Naive thymus-derived CD4-positive, alpha-beta T cell (primary cell): Measurements from ENCODE around the gene MRPS11. TPM values are rescaled to one million over a fixed set of nuclear protein-coding genes. Genes with fewer than 3 reads are reported as not detected.

Experiments used
- ATAC-seq: fragments of 150-1000 bp; cut with Tn5 transposase; 2 replicates; pipeline ENCODE4 v1.10.0; 2021; ENCODE audit warnings: mild to moderate bottlenecking, moderate library complexity
- CTCF ChIA-PET: fragments of 350-600 bp; sonication (Branson Sonifier 250); formaldehyde crosslinking; loops from one replicate; lab custom pipeline; 2021; ENCODE audit warnings: antibody characterized with exemption; lab: Charles Lee
- POLR2A ChIA-PET: fragments of 350-600 bp; sonication (Branson Sonifier 250); formaldehyde crosslinking; loops from one replicate; lab custom pipeline; 2021; ENCODE audit warnings: antibody characterized with exemption, inconsistent platforms; lab: Charles Lee
- DNase-seq, 9 donors: peaks; one replicate each; pipeline versions ENCODE4 v3.0.0 to v3.0.0-alpha.2; 2020 to 2022; ENCODE audit warnings: mixed read lengths in 1 of 9
- H3K27ac ChIP-seq: one replicate; pipeline ENCODE4 v1.7.0; 2013; ENCODE audit warnings: mild to moderate bottlenecking, low read depth, low read length, moderate library complexity
- H3K27me3 ChIP-seq, 2 donors: one replicate each; pipeline ENCODE4 v1.7.0; 2013; ENCODE audit warnings: low read length in 2 of 2, mild to moderate bottlenecking in 2 of 2, moderate library complexity in 2 of 2; ENCODE audit not compliant: control insufficient read depth in 2 of 2, insufficient read depth in 2 of 2
- H3K36me3 ChIP-seq, 3 experiments: 1 replicate in 2 of 3; 2 replicates in 1 of 3; pipeline ENCODE4 v1.7.0; 2013; ENCODE audit warnings: low read length in 3 of 3, mild to moderate bottlenecking in 3 of 3, moderate library complexity in 1 of 3; ENCODE audit not compliant: insufficient read depth in 3 of 3, control insufficient read depth in 2 of 3
- H3K4me1 ChIP-seq, 2 donors: one replicate each; pipeline ENCODE4 v1.7.0; 2013; ENCODE audit warnings: low read length in 2 of 2, mild to moderate bottlenecking in 2 of 2, moderate library complexity in 1 of 2; ENCODE audit not compliant: control insufficient read depth in 2 of 2, insufficient read depth in 2 of 2
- H3K4me3 ChIP-seq: 2 replicates; pipeline ENCODE4 v1.7.0; 2013; ENCODE audit warnings: mild to moderate bottlenecking, low read length
- H3K9me3 ChIP-seq, 3 experiments: 1 replicate in 2 of 3; 2 replicates in 1 of 3; pipeline ENCODE4 v1.7.0; 2013; ENCODE audit warnings: low read length in 3 of 3; ENCODE audit not compliant: control insufficient read depth in 2 of 3
- H3K27ac Mint-ChIP-seq, 9 donors: one replicate each; pipeline ENCODE4 v1.8.0; 2020 to 2022; ENCODE audit warnings: mixed read lengths in 9 of 9, mild to moderate bottlenecking in 8 of 9, moderate library complexity in 5 of 9, inconsistent platforms in 2 of 9
- H3K27me3 Mint-ChIP-seq, 5 donors: one replicate each; pipeline ENCODE4 v1.8.0; 2021 to 2022; ENCODE audit warnings: mixed read lengths in 5 of 5, mild to moderate bottlenecking in 1 of 5
- H3K36me3 Mint-ChIP-seq, 5 donors: one replicate each; pipeline ENCODE4 v1.8.0; 2020 to 2022; ENCODE audit warnings: mixed read lengths in 5 of 5, mild to moderate bottlenecking in 3 of 5, inconsistent platforms in 1 of 5
- H3K4me1 Mint-ChIP-seq, 7 donors: one replicate each; pipeline ENCODE4 v1.8.0; 2020 to 2022; ENCODE audit warnings: mixed read lengths in 7 of 7, mild to moderate bottlenecking in 3 of 7, inconsistent platforms in 1 of 7
- H3K4me3 Mint-ChIP-seq, 10 donors: one replicate each; pipeline ENCODE4 v1.8.0; 2020 to 2022; ENCODE audit warnings: mild to moderate bottlenecking in 10 of 10, mixed read lengths in 10 of 10, moderate library complexity in 6 of 10, inconsistent platforms in 2 of 10
- H3K9me3 Mint-ChIP-seq, 11 donors: one replicate each; pipeline ENCODE4 v1.8.0; 2020 to 2022; ENCODE audit warnings: mixed read lengths in 11 of 11, mild to moderate bottlenecking in 4 of 11, inconsistent platforms in 1 of 11, moderate library complexity in 1 of 11
- intact Hi-C, 2 donors: fragments of 100-400 bp; cut with micrococcal nuclease; formaldehyde crosslinking; loops; one replicate each; pipeline ENCODE4 v1.15.1; 2023
- polyA plus RNA-seq, 2 donors: library from polyadenylated mRNA; unstranded; fragments of 300-500 nt; fragmentation: Illumina TruSeq; gene quantifications; one replicate each; pipeline ENCODE4 v1.2.3, GENCODE V29; 2021
- total RNA-seq, 6 experiments: library from RNA in 5 of 6; stranded (reverse) in 5 of 6; gene quantifications; 1 replicate in 5 of 6; 2 replicates in 1 of 6; pipeline ENCODE4 v1.2.3 and lab custom pipeline; 2021 to 2026

MRPS11 gene
- total RNA-seq: 10 to 100 TPM; 12.8 to 55.7 (median 24.0) TPM
- 10 to 100 TPM; 66.7 to 77.6 TPM for polyA plus RNA-seq
- total RNA-seq (lab: John Stamatoyannopoulos, UW): 6.1 reads per million, percentile 27 among the genes with 10 or more reads in this experiment

DNA sequence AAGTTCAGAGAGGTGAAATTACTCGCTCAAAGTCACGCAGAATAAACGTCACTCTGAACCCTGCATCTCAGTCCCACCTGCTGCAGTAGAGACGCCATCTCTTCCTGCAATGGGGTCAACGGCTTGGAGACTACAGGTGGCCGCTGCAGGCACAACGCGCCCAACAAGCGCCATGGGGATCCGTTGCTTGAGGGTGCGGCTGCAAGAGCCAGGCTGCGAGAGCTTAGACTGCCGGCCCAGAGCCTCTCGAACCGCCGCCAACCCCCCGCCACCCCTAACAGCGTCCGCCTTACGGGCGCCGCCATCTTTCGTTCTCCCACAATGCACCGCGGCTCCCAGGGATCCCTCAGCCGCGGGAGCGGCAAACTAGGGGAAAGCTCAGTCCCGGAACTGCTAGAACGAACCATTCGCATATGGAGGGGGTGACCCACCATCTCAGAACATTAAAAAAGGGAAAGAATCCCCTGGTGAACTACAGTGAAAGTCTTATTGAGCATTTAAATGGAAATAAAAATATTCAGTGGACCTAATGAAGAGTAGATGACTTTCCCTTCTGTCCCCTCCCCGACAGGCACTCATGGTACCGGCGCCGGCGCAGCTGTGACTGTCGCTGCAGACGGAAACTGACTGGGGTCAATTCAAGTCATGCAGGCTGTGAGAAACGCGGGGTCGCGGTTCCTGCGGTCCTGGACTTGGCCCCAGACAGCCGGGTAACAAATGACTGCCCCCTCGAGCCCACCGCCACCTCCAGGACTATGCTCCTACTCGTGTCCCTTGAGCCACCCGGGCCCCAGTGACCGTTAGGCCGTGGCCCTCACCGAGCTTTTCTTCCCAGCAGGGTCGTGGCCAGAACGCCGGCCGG, at the start of gene MRPS11, which contains the start of gene MRPL46:
TSS of gene MRPS11 (plus strand) at position 636 of the 862 bp plus-strand sequence. CDS start at position 646, 10 bp downstream.
TSS of gene MRPL46 (minus strand) at position 316 of the 862 bp plus-strand sequence. CDS start at position 305, 11 bp downstream.
- ATAC-seq (peak; percentile 97), DNase-seq (peak; percentile 78 to 94 (median 91))
- ChIA-PET CTCF (interaction anchor here (0.9 kb wide), 1 partner anchor 197 kb away, joined by 3 read pairs; no protein-coding TSS in a partner anchor), POLR2A (interaction anchor here (0.5 to 2.2 kb wide), 9 partner anchors 13 to 664 kb away, joined by 3 to 11 read pairs (median 7); partner anchors contain the start of genes AEN and ISG20)
- Histone ChIP-seq H3K9me3 (no peaks in the 10 kb centered on the region), H3K27ac (peak within 1 kb of the TSS; percentile 95), H3K4me1 (peaks cover 0 to 19% of the 10 kb centered on the region in 2 donors), H3K4me3 (peak within 1 kb of the TSS; percentile 75), H3K27me3 (no peaks in the 10 kb centered on the region), H3K36me3 (peaks cover 3 to 34% (median 9%) of the 10 kb centered on the region in 3 experiments)
- peaks cover 3 to 27% (median 16%) of the 10 kb centered on the region in 5 donors for H3K36me3 Mint-ChIP-seq
- peak within 1 kb of the TSS; percentile 87 to 98 (median 97) for H3K4me3 Mint-ChIP-seq
- no peaks in the 10 kb centered on the region for H3K27me3 Mint-ChIP-seq
- H3K4me1 Mint-ChIP-seq: peaks cover 18 to 42% (median 29%) of the 10 kb centered on the region in 7 donors
- H3K27ac Mint-ChIP-seq: peak within 1 kb of the TSS; percentile 96 to 99 (median 98)
- intact Hi-C loops: loop anchor here (1.0 to 5.0 kb wide), 13 partner anchors 12 to 1110 kb away; partner anchors contain the start of genes ABHD2 (in 2 of the 2), AEN (in 2 of the 2), DET1 (in 1 of the 2) and FANCI (in 1 of the 2)
- H3K9me3 Mint-ChIP-seq: peaks cover 0 to 5% (median 0%) of the 10 kb centered on the region in 11 donors

DNA sequence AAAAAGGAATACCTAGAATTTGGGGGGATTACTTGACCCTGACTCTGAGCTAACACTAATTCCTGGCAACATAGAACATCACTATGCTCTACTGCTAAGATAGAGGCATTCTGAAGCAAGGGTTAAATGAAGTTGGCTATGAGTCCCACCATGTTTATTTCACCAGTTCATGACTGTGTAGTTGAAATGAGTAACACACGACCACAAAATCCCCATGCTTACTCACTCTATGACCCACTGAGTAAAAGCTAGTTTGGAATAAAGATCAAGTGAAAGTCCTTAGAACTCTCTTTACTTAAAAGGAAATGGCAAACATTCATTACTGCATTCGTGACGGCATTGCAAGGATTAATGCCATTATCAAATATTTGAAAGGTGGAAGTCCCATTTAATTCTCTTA, 47.7 kb upstream of the MRPS11 start:
- Mint-ChIP-seq H3K4me3 (no peak overlapping the region), H3K36me3 (no peaks in the 10 kb centered on the region), H3K9me3 (peaks cover 0 to 3% (median 0%) of the 10 kb centered on the region in 11 donors), H3K4me1 (no peaks in the 10 kb centered on the region), H3K27ac (no peak overlapping the region), H3K27me3 (peaks cover 19 to 36% (median 24%) of the 10 kb centered on the region in 5 donors)
- intact Hi-C loops: no loop called here
- Histone ChIP-seq H3K4me1 (no peaks in the 10 kb centered on the region), H3K27ac (no peak overlapping the region), H3K9me3 (no peaks in the 10 kb centered on the region), H3K36me3 (no peaks in the 10 kb centered on the region), H3K4me3 (no peak overlapping the region), H3K27me3 (no peaks in the 10 kb centered on the region)
- ChIA-PET POLR2A (no interaction called here), CTCF (no interaction called here)
- ATAC-seq: no peak
- DNase-seq: no peak

DNA sequence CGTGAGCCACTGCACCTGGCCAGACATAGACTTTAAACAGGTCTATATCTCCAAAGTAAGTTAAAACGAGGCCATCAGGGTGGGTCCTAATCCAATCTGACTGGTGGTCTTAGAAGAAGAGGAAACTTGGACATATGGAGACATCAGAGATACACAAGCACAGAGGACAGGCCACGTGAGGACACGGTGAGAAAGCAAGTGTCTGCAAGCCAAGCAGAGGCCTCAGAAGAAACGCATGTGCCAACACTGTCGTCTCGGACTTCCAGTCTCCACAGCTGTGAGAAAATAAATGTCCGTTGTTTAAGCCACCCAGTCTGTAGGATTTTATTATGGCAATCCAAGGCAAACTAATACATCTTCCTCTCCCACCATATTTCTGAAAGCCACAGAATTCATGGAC, 44.2 kb upstream of the MRPS11 start:
- ATAC-seq: no peak
- Histone ChIP-seq H3K4me1 (no peaks in the 10 kb centered on the region), H3K36me3 (no peaks in the 10 kb centered on the region), H3K27ac (no peak overlapping the region), H3K27me3 (no peaks in the 10 kb centered on the region), H3K9me3 (no peaks in the 10 kb centered on the region), H3K4me3 (no peak overlapping the region)
- ChIA-PET CTCF (no interaction called here), POLR2A (no interaction called here)
- Mint-ChIP-seq H3K27me3 (peaks cover 9 to 26% (median 16%) of the 10 kb centered on the region in 5 donors), H3K4me3 (no peak overlapping the region), H3K36me3 (no peaks in the 10 kb centered on the region), H3K27ac (no peak overlapping the region), H3K9me3 (peaks cover 0 to 3% (median 0%) of the 10 kb centered on the region in 11 donors), H3K4me1 (no peaks in the 10 kb centered on the region)
- DNase-seq: no peak
- intact Hi-C loops: no loop called here

DNA sequence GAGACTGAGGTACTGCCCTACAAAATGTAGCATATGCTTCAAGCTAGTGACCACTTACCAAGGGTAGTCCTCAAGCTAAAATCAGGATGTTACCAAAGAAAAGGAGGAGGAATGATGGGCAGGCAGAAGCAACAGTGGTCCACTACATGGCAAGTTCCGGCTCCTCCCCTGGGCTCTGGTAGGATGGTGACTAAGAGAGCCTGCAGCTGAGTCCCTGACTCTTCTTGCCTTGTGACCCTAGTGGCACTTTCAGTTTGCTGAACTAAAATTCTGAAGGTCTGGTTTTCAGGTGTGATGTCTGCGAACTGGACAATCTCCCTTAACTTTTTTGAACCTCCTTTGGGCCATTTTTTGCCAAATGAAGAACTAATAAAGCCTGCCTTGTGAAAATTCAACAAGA, 41.2 kb upstream of the MRPS11 start:
- Histone ChIP-seq H3K36me3 (no peaks in the 10 kb centered on the region), H3K27ac (no peak overlapping the region), H3K9me3 (no peaks in the 10 kb centered on the region), H3K27me3 (no peaks in the 10 kb centered on the region), H3K4me3 (no peak overlapping the region), H3K4me1 (no peaks in the 10 kb centered on the region)
- intact Hi-C loops: no loop called here
- Mint-ChIP-seq H3K36me3 (no peaks in the 10 kb centered on the region), H3K4me3 (no peak overlapping the region), H3K9me3 (no peaks in the 10 kb centered on the region), H3K27me3 (peaks cover 8 to 27% (median 15%) of the 10 kb centered on the region in 5 donors), H3K4me1 (peaks cover 0 to 2% (median 0%) of the 10 kb centered on the region in 7 donors), H3K27ac (no peak overlapping the region)
- ChIA-PET POLR2A (no interaction called here), CTCF (no interaction called here)
- DNase-seq: no peak
- no peak for ATAC-seq

DNA sequence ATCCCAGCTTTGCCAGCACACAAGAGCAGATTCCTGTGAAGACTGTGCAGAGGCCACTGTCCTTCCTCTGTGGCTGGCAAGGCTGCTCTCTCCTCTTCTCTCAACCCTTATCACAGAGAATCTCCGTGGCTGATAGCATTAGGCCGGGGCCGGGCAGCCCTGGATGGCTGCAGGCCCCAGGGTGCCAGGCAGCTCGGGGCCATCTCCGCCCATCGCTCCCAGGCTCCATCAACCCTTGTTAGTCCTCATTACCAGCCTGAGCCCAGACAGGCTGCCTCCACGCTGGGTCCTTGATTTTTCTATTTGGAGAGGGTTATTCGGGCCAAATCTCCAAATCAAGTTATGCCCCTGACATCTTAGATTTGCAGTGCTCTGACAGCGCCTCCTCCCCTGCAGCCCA, 39.5 kb upstream of the MRPS11 start:
- no peaks in the 10 kb centered on the region for H3K9me3 Mint-ChIP-seq
- H3K9me3 ChIP-seq: no peaks in the 10 kb centered on the region
- H3K27ac Mint-ChIP-seq: no peak overlapping the region
- CTCF ChIA-PET: no interaction called here
- POLR2A ChIA-PET: no interaction called here
- H3K27me3 Mint-ChIP-seq: peaks cover 9 to 20% (median 10%) of the 10 kb centered on the region in 5 donors
- DNase-seq (no peak), ATAC-seq (no peak)
- H3K27ac ChIP-seq: no peak overlapping the region
- peaks cover 0 to 2% (median 0%) of the 10 kb centered on the region in 7 donors for H3K4me1 Mint-ChIP-seq
- no peak overlapping the region for H3K4me3 ChIP-seq
- no peaks in the 10 kb centered on the region for H3K27me3 ChIP-seq
- intact Hi-C loops: no loop called here
- no peaks in the 10 kb centered on the region for H3K4me1 ChIP-seq
- no peaks in the 10 kb centered on the region for H3K36me3 ChIP-seq
- H3K4me3 Mint-ChIP-seq: no peak overlapping the region
- H3K36me3 Mint-ChIP-seq: no peaks in the 10 kb centered on the region

DNA sequence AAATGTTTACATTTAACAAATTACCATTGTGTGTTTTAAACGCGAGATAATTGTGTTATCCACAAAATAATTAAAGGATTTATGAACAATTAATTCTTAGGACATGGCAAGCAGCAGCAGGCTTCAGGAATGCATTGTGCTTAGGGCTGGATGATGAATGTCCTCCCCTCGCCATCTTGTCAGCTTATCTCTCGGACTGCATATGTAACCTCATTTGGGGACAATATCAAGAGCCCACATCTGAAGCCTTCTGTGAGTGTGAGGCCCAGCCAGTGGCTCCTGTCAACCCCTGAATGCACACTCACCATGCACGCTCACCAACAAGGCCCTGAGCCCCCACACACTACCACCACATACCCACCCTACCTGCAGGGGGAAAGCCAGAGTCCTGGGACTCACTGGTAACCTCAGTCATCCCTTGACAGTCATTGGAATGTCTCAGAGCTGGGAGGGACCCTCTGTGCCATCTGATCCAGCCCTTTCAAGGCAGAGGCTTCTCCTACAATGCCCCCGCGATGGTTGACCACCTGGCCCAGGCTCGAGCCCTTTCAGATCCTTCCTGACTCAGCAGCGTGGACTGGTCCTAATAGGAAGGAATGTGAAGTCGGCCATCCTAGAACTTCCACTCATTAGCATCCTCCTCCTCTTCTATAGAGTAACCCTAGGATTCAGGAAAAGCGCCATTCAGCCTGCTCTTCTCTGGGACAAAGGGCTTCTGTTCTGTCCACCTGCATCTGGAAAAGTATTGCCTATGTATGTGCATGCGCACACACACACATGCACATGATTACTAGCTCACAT, 38.5 kb upstream of the MRPS11 start:
- DNase-seq (no peak), ATAC-seq (no peak)
- no peak overlapping the region for H3K4me3 ChIP-seq
- H3K27me3 ChIP-seq: no peaks in the 10 kb centered on the region
- no peaks in the 10 kb centered on the region for H3K4me1 ChIP-seq
- no peaks in the 10 kb centered on the region for H3K9me3 ChIP-seq
- Mint-ChIP-seq H3K27ac (no peak overlapping the region), H3K36me3 (no peaks in the 10 kb centered on the region), H3K9me3 (no peaks in the 10 kb centered on the region), H3K27me3 (peaks cover 6 to 20% (median 14%) of the 10 kb centered on the region in 5 donors), H3K4me1 (peaks cover 0 to 2% (median 0%) of the 10 kb centered on the region in 7 donors), H3K4me3 (no peak overlapping the region)
- POLR2A ChIA-PET: no interaction called here
- no peak overlapping the region for H3K27ac ChIP-seq
- CTCF ChIA-PET: no interaction called here
- intact Hi-C loops: no loop called here
- H3K36me3 ChIP-seq: no peaks in the 10 kb centered on the region
